SIG-M5 (cell line): ENCODE results near the gene SEC16A.

ENCODE experiments used
- DNase-seq: peaks from one replicate; lab custom pipeline; 2025; lab: John Stamatoyannopoulos, UW

SEC16A gene

DNA sequence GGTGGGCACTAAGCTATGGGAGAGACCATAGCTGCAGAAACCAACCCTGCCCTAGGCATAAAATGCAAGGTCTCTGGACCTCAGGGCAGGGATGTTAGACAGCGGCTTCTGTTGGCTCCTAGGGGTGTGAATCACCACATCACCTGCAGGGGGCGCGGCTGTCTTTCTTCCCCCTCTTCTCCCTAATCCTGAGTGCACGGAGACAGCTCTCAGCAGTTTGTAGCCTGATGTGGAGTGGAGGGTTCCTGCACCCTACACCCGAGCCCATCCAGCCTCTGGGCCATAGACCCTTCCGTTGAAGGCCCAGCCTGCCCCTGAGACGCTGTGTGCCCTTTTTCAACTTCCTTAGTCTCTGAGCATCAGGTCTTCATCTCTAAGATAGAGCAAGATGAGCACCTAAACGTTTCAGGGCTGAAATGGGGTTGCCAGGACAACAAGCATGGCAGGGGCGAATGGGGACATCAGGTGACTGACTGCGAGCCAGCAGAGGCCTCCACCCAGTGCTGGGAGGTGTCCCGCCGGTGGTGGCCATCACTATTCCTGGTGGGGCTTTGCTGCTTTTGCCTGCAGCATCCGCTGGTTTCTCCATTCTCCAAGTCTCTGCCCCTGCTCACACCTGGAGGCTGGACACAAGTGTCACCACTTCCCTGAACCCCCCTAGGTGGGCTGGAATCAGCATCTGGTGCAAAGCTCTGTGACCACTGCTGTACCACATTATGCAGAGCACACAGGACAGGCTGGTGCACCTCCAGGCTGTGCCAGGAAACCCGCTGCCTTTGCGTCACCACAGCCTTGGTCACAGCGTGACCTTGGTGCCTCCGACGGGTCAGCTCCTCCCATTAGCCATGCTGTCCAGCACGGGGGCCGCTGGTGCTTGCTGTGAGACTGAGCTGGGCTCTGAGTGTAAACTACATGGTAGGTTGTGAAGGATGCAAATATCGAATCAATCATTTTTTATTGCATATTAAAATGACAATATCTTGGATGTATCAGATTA lies 2.5 kb upstream of the SEC16A start:
- DNase-seq, result no peak

DNA sequence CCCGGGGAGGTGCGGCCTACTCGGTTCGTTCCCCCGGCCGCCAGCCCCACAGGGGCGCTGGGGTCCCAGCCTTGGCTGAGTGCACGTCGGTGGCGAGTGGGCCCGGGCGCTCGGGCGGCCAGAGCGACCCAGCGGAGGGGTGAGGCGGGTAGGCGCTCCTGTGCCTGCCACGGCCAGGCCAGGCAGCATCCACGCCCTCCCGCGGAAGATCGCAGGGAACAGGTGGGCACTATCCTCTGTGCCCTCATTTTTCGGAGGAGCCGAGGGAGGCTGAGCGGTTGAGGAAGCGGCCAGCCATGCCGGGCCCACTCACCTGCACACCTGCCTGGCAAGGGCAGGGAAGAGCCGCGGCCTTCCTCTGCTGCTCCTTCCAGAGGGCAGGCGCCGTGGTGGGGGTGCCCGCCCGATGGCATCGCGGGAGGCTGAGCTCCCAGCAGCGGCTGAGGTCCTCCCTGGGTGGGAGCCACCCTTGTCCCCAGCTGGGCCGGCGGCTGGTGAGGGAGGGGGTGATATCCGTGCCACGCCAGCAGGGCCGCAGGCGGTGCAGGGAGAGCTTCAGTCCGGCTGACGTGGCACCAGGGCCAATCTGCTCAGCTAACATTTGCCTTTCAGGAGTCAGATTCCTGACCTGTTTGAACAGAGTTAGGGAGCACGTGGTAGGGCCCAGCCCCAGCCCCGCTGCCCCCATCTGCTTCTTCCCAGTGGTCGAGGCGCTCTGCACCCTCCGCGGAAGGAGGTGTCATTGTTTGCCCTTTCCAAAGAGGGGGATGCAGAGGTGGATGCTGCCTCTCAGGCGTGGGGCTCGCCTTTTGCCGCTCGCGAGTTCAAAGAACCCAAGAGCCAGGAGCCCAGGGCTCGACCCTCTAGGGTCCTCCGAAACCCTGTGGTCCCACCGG lies 1.6 kb upstream of the SEC16A start:
- DNase-seq, result no peak

DNA sequence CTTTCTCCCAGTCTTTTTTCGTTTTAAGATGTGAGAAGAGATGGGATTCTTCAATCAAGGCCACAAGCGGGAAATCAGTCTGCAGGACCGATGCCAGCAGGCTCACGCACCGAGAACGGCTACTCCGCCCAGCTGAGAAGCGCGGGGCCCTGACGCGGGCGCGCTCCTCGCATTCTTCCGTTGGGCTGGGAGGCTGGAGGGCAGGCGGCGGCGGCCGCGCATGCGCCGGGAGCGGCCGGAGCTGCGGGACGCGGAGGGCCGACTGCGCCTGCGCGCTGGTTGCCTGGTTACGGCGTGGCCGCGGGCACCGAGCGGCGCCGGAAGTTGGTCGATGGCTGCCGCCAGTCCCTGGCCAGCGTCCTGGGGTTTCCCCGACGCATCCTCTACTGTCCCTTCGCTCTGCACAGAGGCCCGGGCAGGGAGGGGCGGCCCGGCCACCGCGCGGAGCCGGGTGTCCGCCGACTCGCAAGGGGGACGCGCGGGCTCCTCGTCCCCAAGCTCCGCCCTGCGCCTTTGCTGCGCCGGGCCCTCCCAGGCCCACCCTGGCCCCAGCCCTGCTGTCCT lies 831 bp upstream of the SEC16A start:
- no peak for DNase-seq

DNA sequence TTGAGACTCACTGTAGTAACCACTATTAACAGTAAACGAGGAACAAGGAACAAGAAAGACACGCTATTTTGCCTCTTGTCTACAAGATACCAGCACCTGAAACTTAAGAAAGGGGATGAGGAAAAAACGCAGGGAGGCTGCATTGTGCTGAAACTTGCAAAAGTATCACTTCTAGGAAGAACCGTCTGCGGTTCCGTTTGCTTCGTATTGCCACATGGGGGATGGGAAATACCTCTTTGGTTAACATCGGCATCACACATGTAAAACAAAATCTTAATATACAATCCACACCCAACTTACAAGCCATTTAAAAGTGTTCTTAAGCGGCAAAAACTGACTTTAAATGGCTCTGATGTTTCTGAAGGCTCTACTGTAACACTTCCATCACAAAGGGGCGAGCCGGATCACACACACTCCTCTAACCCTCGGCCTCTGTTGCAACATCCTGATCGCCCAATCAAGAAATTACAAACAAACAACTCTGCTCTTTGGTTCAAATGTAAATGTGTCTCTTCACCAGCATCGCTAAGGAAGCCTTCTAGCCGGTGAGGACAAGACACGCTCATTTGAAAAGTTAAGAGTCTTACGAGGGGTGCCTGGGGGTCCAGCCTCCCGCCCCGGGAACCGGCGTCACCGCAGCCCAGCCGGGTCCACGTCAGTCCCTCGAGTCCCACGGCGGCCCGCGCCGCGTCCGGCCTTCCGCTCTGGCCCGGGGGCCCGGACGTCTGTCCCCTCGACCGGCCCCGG lies 621 bp downstream of the SEC16A start:
- DNase-seq, result no peak

DNA sequence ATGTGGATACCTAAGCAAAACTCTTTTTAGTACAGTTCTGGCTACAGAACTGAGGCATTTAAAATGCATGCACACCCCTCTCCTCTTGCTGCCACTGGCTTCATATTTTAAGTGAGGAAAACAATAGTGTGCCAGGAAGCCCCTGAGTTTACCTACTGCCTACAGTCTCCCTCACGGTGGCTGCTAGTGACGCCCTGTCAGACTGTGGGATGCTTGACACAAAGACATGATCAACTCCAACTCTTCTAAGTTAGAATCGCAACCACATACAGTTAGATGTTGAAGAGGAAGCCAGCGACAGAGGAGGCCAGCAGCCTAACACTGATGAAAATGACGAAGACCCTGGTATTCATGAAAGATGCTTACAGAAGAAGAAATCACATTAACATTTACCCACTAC lies 1.3 kb downstream of the SEC16A start:
- DNase-seq, result no peak

DNA sequence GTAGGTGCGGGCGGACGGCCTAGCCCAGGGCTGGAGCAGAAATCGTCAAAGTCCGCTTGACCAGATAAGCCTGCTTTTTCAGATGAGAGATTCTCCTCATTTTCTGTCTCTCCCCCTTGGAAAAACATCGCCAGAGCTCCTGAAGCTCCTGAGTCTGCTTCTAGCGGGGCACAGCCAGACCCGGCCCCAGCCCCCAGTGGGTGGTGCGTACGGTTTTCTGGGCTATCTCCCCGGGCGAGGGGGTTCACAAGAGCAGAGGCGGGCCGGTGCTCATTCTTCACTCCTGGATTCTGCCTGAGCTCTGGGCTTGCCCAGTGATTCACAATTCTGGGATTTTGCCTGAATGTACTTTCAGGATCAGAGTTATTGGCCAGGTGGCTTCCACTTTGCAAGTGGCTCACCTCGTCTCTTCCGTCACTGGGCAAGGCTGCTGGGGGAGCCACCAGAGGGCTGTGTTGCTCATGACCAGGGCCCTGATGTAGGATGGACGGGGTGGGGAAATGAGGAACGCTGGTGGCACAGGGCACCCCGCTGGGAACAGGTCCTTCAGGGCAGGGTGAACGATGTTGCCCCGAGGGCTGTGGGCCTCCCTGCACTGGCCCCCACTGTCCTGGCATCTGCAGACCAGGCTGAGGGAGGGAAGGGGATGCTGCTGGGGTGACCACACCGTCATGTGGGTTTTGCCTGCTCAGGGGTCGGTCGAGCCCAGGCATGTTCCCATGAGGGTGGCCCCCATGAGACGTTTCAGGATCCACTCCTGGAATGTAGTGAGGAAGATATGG lies 6.3 kb downstream of the SEC16A start:
- DNase-seq, result no peak

DNA sequence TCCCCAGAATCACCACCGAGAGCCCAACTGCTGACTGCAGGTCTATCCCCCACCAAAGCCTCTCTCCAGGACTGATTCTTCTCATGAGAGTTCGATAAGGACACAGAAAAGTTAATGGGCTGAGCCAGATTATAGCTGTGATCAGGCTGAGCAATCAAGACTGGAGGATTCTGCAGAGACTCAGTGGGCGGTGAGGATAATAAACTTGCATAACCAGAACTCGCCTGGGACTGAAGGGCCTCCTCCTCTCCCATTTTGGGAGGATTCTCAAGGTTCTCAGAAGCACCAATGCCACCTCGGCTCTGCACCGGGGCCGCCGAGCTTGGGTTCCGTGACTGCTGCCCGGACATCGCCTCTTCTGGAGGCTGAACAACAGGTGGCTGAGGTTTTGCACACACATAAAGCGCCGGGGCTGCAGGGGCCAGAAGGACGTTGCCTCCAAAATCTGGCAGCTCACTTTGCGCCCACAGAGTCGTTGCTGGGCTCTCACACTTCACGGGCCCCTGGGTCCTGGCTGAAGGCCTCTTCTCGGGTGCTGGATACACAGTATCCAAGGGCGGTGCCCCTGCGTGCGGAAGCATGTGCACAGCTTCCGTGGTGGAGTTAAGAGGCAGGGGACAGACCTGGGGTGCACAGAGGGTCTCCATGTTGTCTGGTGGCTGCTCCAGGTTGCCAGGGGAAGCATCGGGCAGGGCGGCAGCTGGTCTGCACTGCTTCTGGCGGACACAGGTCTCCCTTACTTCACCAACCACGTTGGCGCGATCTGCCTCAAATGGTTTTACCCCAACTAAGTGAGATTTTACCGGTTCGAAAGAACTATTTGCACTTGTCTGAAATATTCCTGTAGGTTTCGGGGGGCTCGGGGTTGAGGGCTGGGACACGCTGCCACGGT lies 7.6 kb downstream of the SEC16A start:
- DNase-seq, result no peak

DNA sequence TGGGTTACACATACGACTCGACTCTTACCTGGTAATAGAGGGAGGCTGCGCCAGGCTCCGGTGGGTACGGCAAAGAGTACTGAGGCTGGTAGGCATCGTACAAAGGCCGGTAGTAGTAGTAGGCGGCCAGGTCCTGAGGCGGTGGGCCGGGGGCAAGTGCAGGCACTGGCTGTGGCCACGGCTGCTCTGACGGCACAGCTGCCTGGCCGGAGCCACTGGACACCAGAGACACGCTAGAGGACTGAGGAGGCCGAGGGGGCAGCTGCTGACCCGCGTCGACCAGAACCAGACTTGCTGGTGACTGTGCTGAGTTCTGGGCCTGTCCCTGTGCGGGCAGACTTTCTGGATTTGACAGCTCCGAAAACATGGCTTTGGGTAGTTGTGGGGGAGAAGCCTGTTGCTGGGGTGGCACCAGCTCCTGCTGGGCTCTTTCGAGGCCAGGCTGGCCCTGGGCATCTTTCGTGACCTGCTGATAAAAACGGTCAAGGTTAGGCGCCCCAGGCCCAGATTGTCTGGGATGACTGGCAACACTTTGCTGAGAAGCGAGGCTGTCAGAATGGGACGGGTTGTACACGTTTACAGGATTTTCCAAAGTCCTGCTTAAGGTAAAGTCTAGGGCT lies 8.7 kb downstream of the SEC16A start:
- DNase-seq, result no peak

DNA sequence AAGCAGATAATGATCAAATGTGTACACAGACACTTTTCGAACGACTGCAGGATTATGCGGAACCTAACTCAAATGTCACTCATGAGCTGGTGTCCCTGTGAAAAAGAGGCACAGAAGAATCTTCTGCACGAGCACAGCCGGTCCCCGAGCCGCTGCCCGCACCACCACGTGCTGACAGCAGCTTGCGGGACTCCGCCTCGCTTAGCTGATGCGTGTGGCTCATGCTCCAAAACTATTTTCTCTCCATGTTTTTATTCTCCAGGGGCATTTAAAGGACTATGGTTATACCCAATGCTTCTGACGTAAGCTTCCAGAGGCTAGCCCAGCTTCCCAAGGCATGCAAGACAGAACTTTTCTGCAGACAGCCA lies 9.5 kb downstream of the SEC16A start:
- no peak for DNase-seq

DNA sequence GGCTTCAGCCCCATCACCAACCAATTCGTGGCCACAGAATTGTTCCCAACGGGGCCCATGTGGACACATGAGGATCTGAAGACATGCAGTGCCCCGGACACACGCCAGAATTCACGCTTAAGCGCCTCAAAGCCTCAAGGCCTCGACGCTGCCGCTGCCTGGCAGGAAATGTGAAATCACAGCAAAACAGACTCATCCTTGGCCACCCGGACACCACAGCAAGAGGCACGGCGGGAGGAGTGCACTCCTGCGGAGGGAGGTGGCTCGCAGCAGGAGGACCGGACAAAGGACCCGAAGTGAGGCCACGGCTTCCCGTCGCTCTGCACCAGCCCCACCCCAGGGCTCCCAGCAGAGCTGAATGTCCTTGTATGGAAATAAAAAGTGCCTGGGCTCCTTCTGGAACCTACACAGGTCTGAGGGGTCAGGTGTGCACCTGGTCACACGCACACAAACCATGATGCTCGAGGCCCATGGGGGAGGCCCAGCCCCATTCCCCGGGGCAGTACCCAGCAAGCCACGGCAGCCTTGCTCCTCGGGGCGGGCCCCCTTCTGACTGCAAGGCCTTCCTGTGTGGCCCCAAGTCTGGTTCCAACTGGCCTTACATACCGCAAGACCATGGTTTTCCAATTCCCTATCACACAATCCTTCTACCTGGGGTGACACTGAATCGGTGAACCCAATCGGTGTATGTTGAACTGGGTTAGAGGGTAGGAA lies 10.0 kb downstream of the SEC16A start:
- DNase-seq, result no peak

DNA sequence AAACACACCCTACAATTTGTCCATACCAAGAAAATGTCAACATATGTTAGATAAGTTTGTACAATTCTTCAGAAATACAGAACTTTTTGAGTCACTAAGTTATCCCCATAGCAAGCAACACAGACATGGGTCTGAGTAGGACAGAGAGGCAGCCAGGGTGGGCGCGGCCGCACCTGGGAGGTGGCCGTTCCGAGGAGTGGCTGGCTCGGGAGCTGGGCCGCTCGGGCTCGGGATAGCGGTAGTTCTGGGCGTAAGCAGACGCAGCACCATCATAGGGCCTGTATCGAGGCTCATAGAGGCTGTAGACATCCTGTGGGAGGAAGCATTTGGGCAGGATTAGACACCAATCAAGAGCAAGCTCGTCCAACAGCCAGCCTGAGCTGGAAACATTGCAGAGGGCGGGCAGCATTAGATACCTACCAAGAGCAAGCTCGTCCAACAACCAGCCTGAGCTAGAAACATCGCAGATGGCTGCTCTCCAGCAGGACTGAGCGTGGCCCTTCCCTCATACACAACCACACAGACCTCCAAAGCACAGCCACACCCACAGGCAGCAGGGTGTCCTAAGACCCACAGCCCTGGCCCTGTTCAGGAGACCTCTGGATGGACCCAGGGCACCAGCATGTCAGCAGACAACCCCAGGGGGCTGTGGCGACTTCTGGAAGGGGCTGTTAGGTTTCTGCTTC lies 10.9 kb downstream of the SEC16A start:
- DNase-seq, result no peak

DNA sequence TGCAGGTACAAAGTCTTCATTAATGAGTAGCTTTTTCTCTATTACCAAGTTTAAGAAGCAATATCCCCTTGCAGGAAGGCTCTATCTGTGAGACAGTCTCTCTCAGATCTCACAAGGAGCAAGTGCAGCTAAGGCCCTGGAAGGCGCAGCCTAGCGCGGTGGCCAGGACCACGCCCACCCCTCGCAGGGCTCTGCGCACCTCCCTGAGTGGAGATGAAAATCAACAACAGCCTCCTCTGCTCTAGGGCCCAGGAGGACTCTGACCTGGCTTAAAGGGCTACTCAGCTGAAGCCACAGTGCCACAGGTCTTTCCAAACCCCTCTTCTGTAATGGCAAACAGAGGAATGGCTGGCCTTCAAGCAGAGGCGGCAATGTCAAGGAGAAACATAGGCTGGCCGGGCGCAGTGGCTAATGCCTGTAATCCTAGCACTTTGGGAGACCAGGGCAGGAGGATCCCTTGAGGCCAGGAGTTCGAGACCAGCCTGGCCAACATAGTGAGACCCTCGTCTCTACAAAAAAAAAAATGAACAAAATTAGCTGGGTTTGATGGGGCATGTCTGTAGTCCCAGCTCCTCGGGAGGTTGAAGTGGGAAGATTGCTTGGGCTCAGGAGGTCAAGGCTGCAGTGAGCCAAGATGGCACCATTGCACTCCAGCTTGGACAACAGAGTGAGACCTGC lies 11.9 kb downstream of the SEC16A start:
- no peak for DNase-seq

DNA sequence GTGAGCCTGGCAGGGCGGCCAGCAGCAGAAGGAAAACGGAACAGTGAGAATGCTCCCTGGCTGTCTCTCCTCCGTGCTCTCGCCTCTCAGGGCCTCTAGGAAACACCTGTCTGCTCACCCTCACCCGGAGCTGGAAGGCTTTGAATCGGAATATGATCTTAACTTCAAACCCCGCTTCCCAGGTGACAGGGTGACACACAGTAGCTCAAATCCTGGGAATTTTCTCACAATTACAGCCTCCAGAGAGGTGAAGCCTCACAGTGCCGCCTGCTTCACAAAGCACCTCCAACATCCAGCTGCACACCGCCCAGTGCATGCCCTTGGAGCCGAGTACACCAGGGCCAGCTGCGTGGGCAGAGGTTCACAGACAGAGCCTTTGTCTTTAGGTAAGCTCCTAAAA lies 12.5 kb downstream of the SEC16A start:
- no peak for DNase-seq

DNA sequence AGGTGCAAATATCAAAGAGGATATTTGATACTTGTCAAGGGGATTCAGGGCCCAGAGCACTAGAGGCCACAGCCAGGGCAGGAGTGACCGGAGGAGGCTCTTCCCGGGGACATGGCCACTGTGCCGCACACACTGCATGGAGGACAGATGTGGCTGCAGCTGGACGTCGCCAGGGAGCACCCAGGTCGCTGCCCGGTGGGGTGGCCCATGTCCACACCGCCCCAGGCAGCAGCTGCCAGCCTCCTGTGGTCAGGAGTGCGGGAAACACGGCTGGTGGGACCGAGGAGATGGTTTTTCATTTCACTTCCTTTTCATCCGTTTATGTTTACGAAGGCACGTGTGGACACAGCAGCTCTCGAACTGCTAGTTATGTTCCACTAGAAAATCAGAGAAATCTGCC lies 15.1 kb downstream of the SEC16A start:
- no peak for DNase-seq

DNA sequence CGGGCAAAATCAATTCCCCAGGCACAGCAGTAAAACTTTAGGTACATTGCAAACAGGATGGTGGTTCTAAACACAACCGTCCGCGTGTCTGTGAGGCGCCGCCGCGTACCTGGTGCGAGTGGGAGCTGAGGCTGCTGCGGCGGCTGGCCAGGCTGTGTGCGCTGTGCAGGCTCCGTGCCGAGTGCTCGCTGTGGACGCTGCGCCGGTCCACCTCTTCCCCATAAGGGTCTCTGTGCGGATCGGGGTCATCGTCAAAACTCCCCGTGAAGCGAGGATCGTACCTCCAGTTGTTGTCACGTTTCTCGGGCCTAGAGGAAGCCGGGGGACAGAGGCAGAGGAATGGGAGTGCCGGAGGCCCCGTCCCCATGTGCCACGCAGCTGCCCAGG lies 16.7 kb downstream of the SEC16A start:
- DNase-seq, result no peak

DNA sequence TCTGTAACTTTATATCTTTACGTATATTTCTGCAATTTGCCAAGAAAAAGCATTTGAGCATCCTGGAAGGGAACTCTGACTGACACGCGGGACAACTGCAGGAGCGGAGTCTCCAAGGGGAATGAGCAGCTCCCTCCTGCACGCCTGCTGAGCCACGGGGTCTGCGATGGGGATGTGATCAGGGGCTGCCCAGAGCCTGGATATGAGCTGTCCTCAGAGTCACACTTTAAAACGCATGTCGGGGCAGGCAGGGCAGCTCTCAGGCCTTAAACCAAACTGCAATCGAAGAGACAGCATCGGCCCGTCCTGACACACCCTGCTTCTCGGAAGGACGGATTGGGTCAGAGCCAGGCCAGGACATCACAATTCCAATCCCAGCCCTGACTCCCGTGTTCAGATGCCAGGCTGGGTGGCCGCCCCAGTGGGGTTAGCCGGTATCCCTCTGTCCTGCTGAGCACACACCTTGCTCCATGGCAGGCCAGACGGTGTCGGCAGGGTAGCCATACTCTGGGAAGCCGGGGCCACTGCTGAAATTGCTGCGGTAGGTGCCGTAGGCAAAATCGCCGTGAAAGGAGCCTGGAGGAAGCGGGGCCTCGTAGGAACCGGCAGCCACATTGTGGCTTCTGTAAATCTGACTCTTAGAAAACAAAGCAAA lies 17.2 kb downstream of the SEC16A start:
- DNase-seq, result no peak

DNA sequence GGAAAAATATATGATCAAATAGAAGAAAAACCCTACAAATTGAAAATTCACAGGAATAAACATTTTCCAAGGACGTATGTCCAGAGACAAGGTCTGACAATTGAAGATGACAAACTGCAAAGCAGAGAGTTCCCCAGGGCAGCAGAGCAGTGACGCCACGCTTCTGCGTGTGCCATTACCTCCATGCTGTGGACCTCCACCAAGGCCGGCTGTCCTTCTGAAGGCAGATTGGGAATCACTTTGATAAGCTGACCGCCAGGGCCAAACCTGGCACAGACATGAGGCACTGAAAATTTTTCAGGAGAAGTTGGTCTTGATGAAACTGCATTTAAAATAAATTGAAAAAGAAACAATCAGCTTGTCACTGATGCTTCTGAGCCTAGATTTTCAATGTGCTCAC lies 18.6 kb downstream of the SEC16A start:
- DNase-seq, result no peak
